KMS-11 (cell line): ENCODE results near the gene BRD7.

ENCODE experiments used
- H2AFZ ChIP-seq: fragments of 200-600 bp; sonication (generic); 2 replicates; pipeline ENCODE4 v1.6.1; 2016; ENCODE audit warnings: antibody characterized with exemption, mixed run types, low read depth
- H3K27ac ChIP-seq: fragments of 200-600 bp; sonication (generic); 2 replicates; pipeline ENCODE4 v1.6.1; 2016; ENCODE audit warnings: mild to moderate bottlenecking, mixed run types
- H3K27me3 ChIP-seq: fragments of 200-600 bp; sonication (generic); 2 replicates; pipeline ENCODE4 v1.6.1; 2017; ENCODE audit warnings: mild to moderate bottlenecking, low read depth, mixed run types, moderate library complexity; ENCODE audit not compliant: insufficient read depth
- H3K36me3 ChIP-seq: fragments of 200-600 bp; sonication (generic); 2 replicates; pipeline ENCODE4 v1.6.1; 2017; ENCODE audit warnings: mild to moderate bottlenecking, mixed run types; ENCODE audit not compliant: insufficient read depth
- H3K4me1 ChIP-seq: fragments of 200-600 bp; sonication (generic); 2 replicates; pipeline ENCODE4 v1.6.1; 2016; ENCODE audit warnings: mild to moderate bottlenecking, low read depth, mixed run types; ENCODE audit not compliant: poor library complexity, severe bottlenecking
- H3K4me2 ChIP-seq: fragments of 200-600 bp; sonication (generic); 2 replicates; pipeline ENCODE4 v1.7.0; 2016; ENCODE audit warnings: mild to moderate bottlenecking, mixed run types
- H3K4me3 ChIP-seq: fragments of 200-600 bp; sonication (generic); IDR thresholded peaks from 2 replicates; pipeline ENCODE4 v1.6.1; 2017; ENCODE audit warnings: low read depth, low read length, mixed read lengths; ENCODE audit not compliant: insufficient read depth
- H3K79me2 ChIP-seq: fragments of 200-600 bp; sonication (generic); 2 replicates; pipeline ENCODE4 v1.6.1; 2016; ENCODE audit warnings: low read depth, mixed run types; ENCODE audit not compliant: insufficient read depth
- H3K9ac ChIP-seq: fragments of 200-600 bp; sonication (generic); 2 replicates; pipeline ENCODE4 v1.6.1; 2016; ENCODE audit warnings: mild to moderate bottlenecking, mixed run types
- H4K20me1 ChIP-seq: fragments of 200-600 bp; sonication (generic); 2 replicates; pipeline ENCODE4 v1.6.1; 2016; ENCODE audit warnings: mild to moderate bottlenecking, mixed run types; ENCODE audit not compliant: insufficient read depth
- TF ChIP-seq, protein P1 (sequence below): fragments of 200-600 bp; sonication (generic); conservative IDR thresholded peaks from 2 replicates; pipeline ENCODE4 v1.6.1; 2017; ENCODE audit warnings: low read depth, mild to moderate bottlenecking, antibody characterized with exemption, low read length, moderate library complexity, mixed read lengths

The BRD7 gene

GRCh38 chr16:50381679-50382440 is 13.1 kb upstream of the BRD7 start:
- Histone ChIP-seq H3K27ac (no peak overlapping the region), H3K79me2 (no peaks in the 10 kb centered on the region), H3K36me3 (no peaks in the 10 kb centered on the region), H2AFZ (no peak overlapping the region; the same call in 1 of the 2 replicates), H3K9ac (no peak overlapping the region), H3K4me2 (no peak overlapping the region), H3K27me3 (no peaks in the 10 kb centered on the region), H3K4me3 (no peak overlapping the region), H4K20me1 (no peaks in the 10 kb centered on the region), H3K4me1 (no peaks in the 10 kb centered on the region)
- TF ChIP-seq, protein P1, sequence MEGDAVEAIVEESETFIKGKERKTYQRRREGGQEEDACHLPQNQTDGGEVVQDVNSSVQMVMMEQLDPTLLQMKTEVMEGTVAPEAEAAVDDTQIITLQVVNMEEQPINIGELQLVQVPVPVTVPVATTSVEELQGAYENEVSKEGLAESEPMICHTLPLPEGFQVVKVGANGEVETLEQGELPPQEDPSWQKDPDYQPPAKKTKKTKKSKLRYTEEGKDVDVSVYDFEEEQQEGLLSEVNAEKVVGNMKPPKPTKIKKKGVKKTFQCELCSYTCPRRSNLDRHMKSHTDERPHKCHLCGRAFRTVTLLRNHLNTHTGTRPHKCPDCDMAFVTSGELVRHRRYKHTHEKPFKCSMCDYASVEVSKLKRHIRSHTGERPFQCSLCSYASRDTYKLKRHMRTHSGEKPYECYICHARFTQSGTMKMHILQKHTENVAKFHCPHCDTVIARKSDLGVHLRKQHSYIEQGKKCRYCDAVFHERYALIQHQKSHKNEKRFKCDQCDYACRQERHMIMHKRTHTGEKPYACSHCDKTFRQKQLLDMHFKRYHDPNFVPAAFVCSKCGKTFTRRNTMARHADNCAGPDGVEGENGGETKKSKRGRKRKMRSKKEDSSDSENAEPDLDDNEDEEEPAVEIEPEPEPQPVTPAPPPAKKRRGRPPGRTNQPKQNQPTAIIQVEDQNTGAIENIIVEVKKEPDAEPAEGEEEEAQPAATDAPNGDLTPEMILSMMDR: no peak

DNA sequence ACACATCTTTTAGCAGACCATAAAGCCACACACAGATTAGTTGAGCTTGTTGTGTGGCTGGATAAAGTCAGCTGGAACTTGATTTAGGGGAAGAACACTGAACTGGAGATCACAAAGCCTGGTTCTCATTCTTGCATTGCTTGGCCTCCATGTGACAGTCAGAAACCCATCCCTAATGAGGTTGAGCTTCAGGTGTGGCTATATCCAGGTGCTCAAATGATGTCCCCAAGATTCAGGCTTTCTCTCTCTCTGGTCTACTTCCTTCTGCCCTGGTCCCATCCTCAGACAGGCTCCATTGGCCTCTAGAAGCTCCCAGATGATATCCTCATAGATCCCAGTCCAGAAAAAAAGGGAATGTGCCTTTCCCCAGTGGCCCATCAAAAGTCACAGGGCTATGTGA is 9.6 kb upstream of the BRD7 start:
- H4K20me1 ChIP-seq: no peaks in the 10 kb centered on the region
- no peaks in the 10 kb centered on the region for H3K4me1 ChIP-seq
- H2AFZ ChIP-seq: no peak overlapping the region
- no peak overlapping the region for H3K9ac ChIP-seq
- no peak overlapping the region for H3K4me2 ChIP-seq
- no peaks in the 10 kb centered on the region for H3K36me3 ChIP-seq
- TF ChIP-seq, protein P1: no peak
- H3K27me3 ChIP-seq: no peaks in the 10 kb centered on the region
- H3K79me2 ChIP-seq: no peaks in the 10 kb centered on the region
- no peak overlapping the region for H3K4me3 ChIP-seq
- no peak overlapping the region for H3K27ac ChIP-seq

DNA sequence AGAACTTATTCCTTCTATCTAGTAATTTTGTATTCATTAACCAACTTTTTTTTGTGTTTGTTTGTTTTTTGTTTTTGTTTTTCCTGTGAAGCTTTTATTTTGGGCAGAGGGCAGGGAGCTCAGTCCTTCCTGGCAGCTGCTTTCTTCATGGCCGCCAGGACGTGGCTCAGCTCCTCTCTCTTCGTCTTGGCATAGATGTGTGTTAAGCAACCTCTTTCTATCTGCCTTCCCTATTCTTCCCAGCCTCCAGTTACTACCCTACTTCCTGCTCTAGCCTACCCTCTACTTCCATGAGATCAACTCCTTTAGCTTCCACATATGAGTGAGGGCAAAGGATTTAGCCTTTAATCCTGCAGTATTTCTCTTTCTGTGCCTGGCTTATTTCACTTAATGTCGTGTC is 8.2 kb upstream of the BRD7 start:
- H3K36me3 ChIP-seq: no peaks in the 10 kb centered on the region
- H3K4me1 ChIP-seq: no peaks in the 10 kb centered on the region
- TF ChIP-seq, protein P1: no peak
- H3K27me3 ChIP-seq: no peaks in the 10 kb centered on the region
- H3K4me3 ChIP-seq: no peak overlapping the region
- H4K20me1 ChIP-seq: no peaks in the 10 kb centered on the region
- H2AFZ ChIP-seq: no peak overlapping the region
- H3K27ac ChIP-seq: no peak overlapping the region
- no peak overlapping the region for H3K9ac ChIP-seq
- no peaks in the 10 kb centered on the region for H3K79me2 ChIP-seq
- H3K4me2 ChIP-seq: no peak overlapping the region

DNA sequence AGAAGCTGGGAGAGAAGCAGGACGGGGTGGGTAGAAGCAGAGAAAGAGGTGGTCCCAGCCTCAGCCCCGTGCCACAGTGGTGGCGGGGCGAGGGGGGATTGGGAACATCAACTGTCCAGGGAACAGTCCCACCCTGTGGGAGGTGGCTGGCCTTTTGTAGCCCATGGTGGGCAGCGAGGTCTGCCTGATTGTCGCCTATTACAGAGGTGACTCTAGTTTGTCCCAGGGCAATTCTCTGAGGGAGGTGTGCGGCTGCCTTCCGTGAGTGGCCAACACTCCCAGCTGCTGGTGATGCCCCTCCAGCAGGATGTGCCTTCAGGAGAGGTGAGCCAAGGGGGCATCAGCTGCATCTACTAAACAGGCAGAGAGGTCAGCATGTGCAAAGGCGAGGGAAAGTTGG is 5.0 kb upstream of the BRD7 start:
- no peak overlapping the region for H3K4me3 ChIP-seq
- H3K79me2 ChIP-seq: no peaks in the 10 kb centered on the region
- no peaks in the 10 kb centered on the region for H3K27me3 ChIP-seq
- H3K4me2 ChIP-seq: no peak overlapping the region
- no peak overlapping the region for H3K9ac ChIP-seq
- H3K4me1 ChIP-seq: peaks cover 6% of the 10 kb centered on the region
- no peaks in the 10 kb centered on the region for H4K20me1 ChIP-seq
- TF ChIP-seq, protein P1: no peak
- no peak overlapping the region for H2AFZ ChIP-seq
- H3K36me3 ChIP-seq: no peaks in the 10 kb centered on the region
- no peak overlapping the region for H3K27ac ChIP-seq
